A172 (cell line): ENCODE results near the gene MIXL1. TPM values are rescaled to one million over a fixed set of nuclear protein-coding genes. Genes with fewer than 3 reads are reported as not detected.
"Not testable (repeated sequence)": the region's sequence is repeated elsewhere in the genome, so short reads cannot be mapped to it uniquely, and the experiment has no call there.

Source experiments
- DNase-seq: peaks from one replicate; pipeline ENCODE4 v3.0.0-alpha.2; 2015; ENCODE audit warnings: low spot score
- total RNA-seq: library from RNA; depleted of rRNA; stranded (reverse); fragments of >200 nt; shearing (Covaris generic); gene quantifications from 2 replicates; pipeline ENCODE4 v1.2.3, GENCODE V29; 2014

The MIXL1 gene
- total RNA-seq, 1 experiment from 2014 or later: not detected

GRCh38 chr1:226212545-226212944, 10.9 kb upstream of the MIXL1 start:
- DNase-seq: no peak

- no peak for DNase-seq
Measured at GRCh38 chr1:226215239-226215638, 8.2 kb upstream of the MIXL1 start.

- no peak for DNase-seq
Measured at GRCh38 chr1:226216056-226216455, 7.4 kb upstream of the MIXL1 start.

- no peak for DNase-seq
Measured at GRCh38 chr1:226217273-226217672, 6.2 kb upstream of the MIXL1 start.

GRCh38 chr1:226220473-226221189, 2.8 kb upstream of the MIXL1 start:
- DNase-seq: no peak

- no peak for DNase-seq
Measured at GRCh38 chr1:226222686-226223085, 778 bp upstream of the MIXL1 start.

- DNase-seq: no peak
Measured at GRCh38 chr1:226223786-226224244, 351 bp downstream of the MIXL1 start.

- no peak for DNase-seq
Measured at GRCh38 chr1:226226601-226227000, 3.1 kb downstream of the MIXL1 start.

- no peak for DNase-seq
Measured at GRCh38 chr1:226233293-226233692, 9.8 kb downstream of the MIXL1 start.

- no peak for DNase-seq
Measured at GRCh38 chr1:226233806-226234205, 10.3 kb downstream of the MIXL1 start.

GRCh38 chr1:226236826-226237225, 13.4 kb downstream of the MIXL1 start:
- DNase-seq: no peak

GRCh38 chr1:226239421-226239820, 16.0 kb downstream of the MIXL1 start:
- DNase-seq: no peak

- DNase-seq: no peak
Measured at GRCh38 chr1:226248091-226248490, 24.6 kb downstream of the MIXL1 start.

- DNase-seq: no peak
Measured at GRCh38 chr1:226248796-226249195, 25.3 kb downstream of the MIXL1 start.

- DNase-seq: no peak
Measured at GRCh38 chr1:226250511-226250910, 27.0 kb downstream of the MIXL1 start.

- DNase-seq: not testable (repeated sequence)
Measured at GRCh38 chr1:226252841-226253240, 29.4 kb downstream of the MIXL1 start.

- no peak for DNase-seq
Measured at GRCh38 chr1:226253933-226254332, 30.5 kb downstream of the MIXL1 start.

GRCh38 chr1:226255380-226255779, 31.9 kb downstream of the MIXL1 start:
- DNase-seq: no peak

GRCh38 chr1:226261818-226262217, 38.4 kb downstream of the MIXL1 start:
- no peak for DNase-seq

GRCh38 chr1:226268421-226269124, 45.1 kb downstream of the MIXL1 start:
- peak; percentile 30 for DNase-seq

GRCh38 chr1:226272233-226272902, 48.9 kb downstream of the MIXL1 start:
- not testable (repeated sequence) for DNase-seq

GRCh38 chr1:226274138-226274537, 50.7 kb downstream of the MIXL1 start:
- DNase-seq: no peak
